Breast epithelium (tissue), 3 donors: ENCODE measurements around the gene SLC12A7.

ENCODE experiments used
- CTCF ChIP-seq, 3 donors: fragments of 450-650 bp; IDR thresholded peaks; one replicate each; pipeline ENCODE4 v1.5.1; 2016 to 2017; ENCODE audit warnings: antibody characterized with exemption in 3 of 3, mild to moderate bottlenecking in 3 of 3, moderate library complexity in 3 of 3
- POLR2A ChIP-seq: fragments of 450-650 bp; IDR thresholded peaks from one replicate; pipeline ENCODE4 v1.6.1; 2016; ENCODE audit warnings: antibody characterized with exemption, mild to moderate bottlenecking, moderate library complexity
- POLR2AphosphoS5 ChIP-seq, 3 donors: sonication (generic); formaldehyde crosslinking; IDR thresholded peaks; one replicate each; pipeline ENCODE4 v1.6.1; 2017; ENCODE audit warnings: antibody characterized with exemption in 3 of 3

- TF ChIP-seq CTCF (IDR thresholded peaks at IDR 0.05), result no peak
- TF ChIP-seq POLR2A, result no peak
- no peak for TF ChIP-seq POLR2AphosphoS5 (IDR thresholded peaks at IDR 0.05)
Measured at GRCh38 chr5:1068204-1068894, 43.5 kb downstream of the SLC12A7 start.
